ENCODE data around the gene SND1. TPM values are rescaled to one million over a fixed set of nuclear protein-coding genes. Genes with fewer than 3 reads are reported as not detected.

The SND1 gene
- total and polyA plus RNA-seq, 2 of the 4 experiments (the other 2 are of a cell fraction), result 154 to 294 TPM

GRCh38 chr7:127844165-127844564 is 192.2 kb downstream of the SND1 start:
- Histone ChIP-seq H3K56ac (ENCODE audit: extremely low read depth, insufficient read depth, low read length) (no peak overlapping the region), H3K9me3 (ENCODE audit: control insufficient read depth, insufficient read depth, low read length) (no peaks in the 10 kb centered on the region), H4K5ac (ENCODE audit: low read depth, low read length) (no peak overlapping the region), H3K4ac (ENCODE audit: low read depth, low read length) (no peak overlapping the region), H3K9ac (ENCODE audit: low read depth, low read length) (no peak overlapping the region), H3K4me2 (ENCODE audit: low read depth, low read length) (no peak overlapping the region), H4K8ac (ENCODE audit: low read depth in 2 of 2, low read length in 2 of 2) (no peak overlapping the region), H2AK9ac (replicated peaks; ENCODE audit: low read depth, low read length, poor library complexity) (no peak overlapping the region), H3K23ac (ENCODE audit: low read depth, low read length) (no peak overlapping the region), H3K79me1 (ENCODE audit: low read depth in 1 of 2, low read length in 2 of 2) (peaks cover 26 to 60% of the 10 kb centered on the region in 2 experiments), H2BK5ac (ENCODE audit: low read depth, low read length, poor library complexity, severe bottlenecking) (no peak overlapping the region), H2BK120ac (ENCODE audit: low read depth, low read length) (no peak overlapping the region), H4K20me1 (ENCODE audit: insufficient read depth, low read length) (peaks cover 18% of the 10 kb centered on the region), H3K4me1 (ENCODE audit: control insufficient read depth, insufficient read depth, low read length) (peaks cover 2% of the 10 kb centered on the region; the same call in 1 of the 2 replicates), H3K27ac (ENCODE audit: insufficient read depth, low read length) (no peak overlapping the region), H3K9me1 (ENCODE audit: insufficient read depth, low read length) (peaks cover 15% of the 10 kb centered on the region), H2BK15ac (ENCODE audit: low read depth, low read length) (no peak overlapping the region), H3K4me3 (ENCODE audit: insufficient read depth, low read depth, low read length) (no peak overlapping the region), H2AFZ (replicated peaks; ENCODE audit: low read length, poor library complexity) (no peak overlapping the region), H2BK20ac (ENCODE audit: low read depth, low read length) (no peak overlapping the region), H3K14ac (replicated peaks; ENCODE audit: low read depth, low read length) (no peak overlapping the region), H3K18ac (ENCODE audit: low read depth, low read length) (no peak overlapping the region), H2AK5ac (ENCODE audit: low read depth, low read length) (no peak overlapping the region), H3K27me3 (ENCODE audit: control insufficient read depth, insufficient read depth, low read length) (no peaks in the 10 kb centered on the region), H4K91ac (ENCODE audit: insufficient read depth, low read depth, low read length) (no peak overlapping the region), H3K36me3 (ENCODE audit: control insufficient read depth, insufficient read depth, low read length) (peaks cover 7% of the 10 kb centered on the region)
- CTCF ChIA-PET, result interaction anchor here (0.6 kb wide), 1 partner anchor 39 kb away, joined by 4 read pairs; no protein-coding TSS in a partner anchor
- no peak for TF ChIP-seq BHLHE40 (IDR thresholded peaks at IDR 0.05; ENCODE audit: low read depth, low read length)
- no peak for TF ChIP-seq RCOR1 (IDR thresholded peaks at IDR 0.05; ENCODE audit: insufficient replicate concordance, low read length)
- no peak for TF ChIP-seq RAD21 (IDR thresholded peaks at IDR 0.05; ENCODE audit: low read length)
- TF ChIP-seq MXI1 (IDR thresholded peaks at IDR 0.05; ENCODE audit: borderline replicate concordance, low read depth, low read length), result no peak
- TF ChIP-seq NFE2L2 (IDR thresholded peaks at IDR 0.05; ENCODE audit: low read depth, low read length), result no peak
- no peak for TF ChIP-seq CEBPB (IDR thresholded peaks at IDR 0.05; ENCODE audit: low read depth, low read length)
- TF ChIP-seq RFX5 (IDR thresholded peaks at IDR 0.05; ENCODE audit: low read depth, low read length), result no peak
- no peak for TF ChIP-seq MAFK (IDR thresholded peaks at IDR 0.05; ENCODE audit: low read depth, low read length)
- TF ChIP-seq MAZ (IDR thresholded peaks at IDR 0.05; ENCODE audit: borderline replicate concordance, low read depth, low read length), result no peak
- TF ChIP-seq CTCF (conservative IDR thresholded peaks at IDR 0.05; ENCODE audit: low read depth, low read length), result no peak
- no peak for TF ChIP-seq CHD1 (IDR thresholded peaks at IDR 0.05; ENCODE audit: low read depth, low read length)
- no peak for TF ChIP-seq FOS (IDR thresholded peaks at IDR 0.05; ENCODE audit: low read depth, low read length)
- no peak for TF ChIP-seq SMC3 (IDR thresholded peaks at IDR 0.05; ENCODE audit: low read depth, low read length)
- no peak for TF ChIP-seq ELK1 (IDR thresholded peaks at IDR 0.05; ENCODE audit: borderline replicate concordance, low read depth, low read length)
- no peak for ATAC-seq (ENCODE audit: low read depth)
- in situ Hi-C loops (cut with MboI; ENCODE audit: low sequenced_read_pairs) (no loop called here), intact Hi-C loops (cut with micrococcal nuclease) (no loop called here), dilution Hi-C loops (cut with HindIII; ENCODE audit: low sequenced_read_pairs, unreplicated experiment) (no loop called here)
- WGBS, 2 experiments (ENCODE audit: extremely low coverage in 2 of 2, insufficient read length in 1 of 2), result no CpG with 5 or more reads among the region's 2 CpGs
- POLR2A ChIA-PET (ENCODE audit: unreplicated experiment), result interaction anchor here (0.5 kb wide), 1 partner anchor 8 kb away, joined by 3 read pairs; no protein-coding TSS in a partner anchor
- no TSS peak for BruUV-seq (replicated peaks)
- no peak for DNase-seq
